Erythroblast (primary cell): ENCODE data around the gene PIGK.
A peak's percentile ranks its signal among the peaks of the same experiment; 100 is the strongest.

Experiments used
- DNase-seq, 2 experiments: peaks; one replicate each; lab custom pipeline; 2025; lab: John Stamatoyannopoulos, UW
- GATA1 ChIP-seq: IDR thresholded peaks from 2 replicates; pipeline ENCODE4 v1.6.1; 2011; ENCODE audit warnings: low read depth, mild to moderate bottlenecking, control low read depth, low read length, moderate library complexity
- POLR2A ChIP-seq: IDR thresholded peaks from 2 replicates; pipeline ENCODE4 v1.6.1; 2011; ENCODE audit warnings: mild to moderate bottlenecking, low read length

Gene PIGK

GRCh38 chr1:77219166-77219887, at the start of gene PIGK:
TSS of gene PIGK (minus strand) at chr1:77219430. CDS start at chr1:77219402, 28 bp downstream.
- no peak for TF ChIP-seq GATA1
- peak; percentile 84 for TF ChIP-seq POLR2A
- peak; percentile 93 to 94 for DNase-seq

- DNase-seq = no peak
- TF ChIP-seq GATA1 (no peak), POLR2A (no peak)
Measured at GRCh38 chr1:77267035-77267434, 47.8 kb upstream of the PIGK start.

GRCh38 chr1:77265180-77265579, 46.0 kb upstream of the PIGK start:
- DNase-seq = no peak
- TF ChIP-seq GATA1 (no peak), POLR2A (no peak)

GRCh38 chr1:77263708-77264107, 44.5 kb upstream of the PIGK start:
- DNase-seq = no peak
- TF ChIP-seq POLR2A (no peak), GATA1 (no peak)

GRCh38 chr1:77253211-77253610, 34.0 kb upstream of the PIGK start:
- no peak for DNase-seq
- no peak for TF ChIP-seq POLR2A
- TF ChIP-seq GATA1 = no peak

GRCh38 chr1:77250126-77250525, 30.9 kb upstream of the PIGK start:
- DNase-seq = no peak
- TF ChIP-seq POLR2A (no peak), GATA1 (no peak)

- DNase-seq = no peak
- TF ChIP-seq POLR2A (no peak), GATA1 (no peak)
Measured at GRCh38 chr1:77245830-77246229, 26.6 kb upstream of the PIGK start.

- no peak for DNase-seq
- no peak for TF ChIP-seq POLR2A
- TF ChIP-seq GATA1 = no peak
Measured at GRCh38 chr1:77239311-77239710, 20.1 kb upstream of the PIGK start.

GRCh38 chr1:77238462-77238861, 19.2 kb upstream of the PIGK start:
- no peak for TF ChIP-seq GATA1
- TF ChIP-seq POLR2A = no peak

GRCh38 chr1:77234943-77235342, 15.7 kb upstream of the PIGK start:
- TF ChIP-seq GATA1 = no peak
- no peak for TF ChIP-seq POLR2A

More at GRCh38 chr1:77238462-77238861, 19.2 kb upstream of the PIGK start:
- DNase-seq = no peak

GRCh38 chr1:77234096-77234495, 14.9 kb upstream of the PIGK start:
- TF ChIP-seq GATA1 = no peak
- no peak for DNase-seq

More at GRCh38 chr1:77234943-77235342, 15.7 kb upstream of the PIGK start:
- DNase-seq = no peak

- DNase-seq = no peak
- TF ChIP-seq POLR2A = no peak
- no peak for TF ChIP-seq GATA1
Measured at GRCh38 chr1:77232829-77233228, 13.6 kb upstream of the PIGK start.

GRCh38 chr1:77230051-77230450, 10.8 kb upstream of the PIGK start:
- TF ChIP-seq POLR2A = no peak
- no peak for TF ChIP-seq GATA1

GRCh38 chr1:77228836-77229235, 9.6 kb upstream of the PIGK start:
- DNase-seq = no peak
- TF ChIP-seq GATA1 (no peak), POLR2A (no peak)

More at GRCh38 chr1:77230051-77230450, 10.8 kb upstream of the PIGK start:
- DNase-seq = no peak

GRCh38 chr1:77227381-77227780, 8.2 kb upstream of the PIGK start:
- TF ChIP-seq GATA1 (no peak), POLR2A (no peak)
- DNase-seq = no peak
